Stimulated activated CD4-positive, alpha-beta T cell treated with anti-CD3 and anti-CD28 coated beads, Interleukin-15, amount 100 ng/mL, for 24 hours (primary cell): ENCODE data around the gene LONP2.
"Not testable (repeated sequence)": the region's sequence is repeated elsewhere in the genome, so short reads cannot be mapped to it uniquely, and the experiment has no call there.

Experiments
- DNase-seq: peaks from one replicate; pipeline ENCODE4 v3.0.0-alpha.2; 2020

LONP2 gene

DNA sequence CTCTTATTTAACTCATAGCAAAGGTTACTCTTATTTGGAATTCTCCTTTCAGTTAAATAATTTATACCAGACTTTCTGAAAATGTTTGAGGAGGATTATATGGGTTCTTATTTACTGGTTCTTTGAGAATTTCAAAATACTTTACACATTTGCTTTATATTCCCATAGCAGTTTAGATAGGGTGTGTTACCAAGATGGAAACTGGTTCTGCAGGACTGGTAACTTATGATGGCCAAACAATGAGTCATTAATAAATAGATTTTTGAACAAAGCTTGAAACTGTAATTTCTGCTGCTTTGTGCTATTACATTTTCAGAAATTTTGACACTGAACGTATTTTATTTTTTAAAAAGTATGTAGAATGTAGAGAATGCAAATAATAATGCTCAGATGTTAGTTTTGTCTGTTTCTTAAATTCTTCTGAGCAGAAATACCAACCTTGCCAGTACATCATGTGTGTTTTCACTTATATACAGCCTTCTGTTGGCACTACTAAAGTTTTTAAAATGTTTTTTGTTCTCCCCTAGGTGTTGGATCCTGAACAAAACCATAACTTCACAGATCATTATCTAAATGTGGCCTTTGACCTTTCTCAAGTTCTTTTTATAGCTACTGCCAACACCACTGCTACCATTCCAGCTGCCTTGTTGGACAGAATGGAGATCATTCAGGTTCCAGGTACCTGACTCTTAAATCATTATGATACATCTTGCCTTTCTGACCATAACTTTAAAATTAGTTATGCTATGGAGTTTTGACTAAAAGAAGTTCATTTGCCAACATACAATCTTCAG lies 51.6 kb downstream of the LONP2 start:
- DNase-seq = no peak

DNA sequence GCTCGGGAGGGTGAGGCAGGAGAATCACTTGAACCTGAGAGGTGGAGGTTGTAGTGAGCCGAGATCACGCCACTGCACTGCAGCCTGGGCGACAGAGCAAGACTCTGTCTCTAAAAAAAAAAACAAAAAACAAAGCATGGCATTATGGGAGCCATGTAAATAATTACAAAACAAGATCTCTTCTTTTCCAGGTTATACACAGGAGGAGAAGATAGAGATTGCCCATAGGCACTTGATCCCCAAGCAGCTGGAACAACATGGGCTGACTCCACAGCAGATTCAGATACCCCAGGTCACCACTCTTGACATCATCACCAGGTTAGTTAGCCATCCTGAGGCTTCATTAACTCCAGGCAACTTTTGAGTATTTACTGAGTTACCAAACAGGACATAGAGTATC lies 55.4 kb downstream of the LONP2 start:
- DNase-seq = no peak

- no peak for DNase-seq
Observed at GRCh38 chr16:48300391-48300856, 56.3 kb downstream of the LONP2 start.

DNA sequence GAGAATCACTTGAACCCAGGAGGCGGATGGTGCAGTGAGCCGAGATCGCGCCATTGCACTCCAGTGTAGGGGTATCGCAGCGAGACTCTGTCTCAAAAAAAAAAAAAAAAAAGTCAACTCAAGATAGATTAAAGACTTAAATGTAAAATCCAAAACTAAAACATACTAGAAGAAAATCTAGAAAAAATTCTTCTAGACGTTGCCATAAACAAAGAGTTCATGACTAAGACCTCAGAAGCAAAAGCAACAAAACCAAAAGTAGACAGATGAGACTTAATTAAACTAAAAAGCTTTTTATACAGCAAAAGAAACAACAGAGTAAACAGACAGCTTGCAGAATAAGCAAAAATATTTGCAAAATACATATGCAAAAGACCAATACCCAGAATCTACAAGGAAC lies 64.4 kb downstream of the LONP2 start:
- no peak for DNase-seq

DNA sequence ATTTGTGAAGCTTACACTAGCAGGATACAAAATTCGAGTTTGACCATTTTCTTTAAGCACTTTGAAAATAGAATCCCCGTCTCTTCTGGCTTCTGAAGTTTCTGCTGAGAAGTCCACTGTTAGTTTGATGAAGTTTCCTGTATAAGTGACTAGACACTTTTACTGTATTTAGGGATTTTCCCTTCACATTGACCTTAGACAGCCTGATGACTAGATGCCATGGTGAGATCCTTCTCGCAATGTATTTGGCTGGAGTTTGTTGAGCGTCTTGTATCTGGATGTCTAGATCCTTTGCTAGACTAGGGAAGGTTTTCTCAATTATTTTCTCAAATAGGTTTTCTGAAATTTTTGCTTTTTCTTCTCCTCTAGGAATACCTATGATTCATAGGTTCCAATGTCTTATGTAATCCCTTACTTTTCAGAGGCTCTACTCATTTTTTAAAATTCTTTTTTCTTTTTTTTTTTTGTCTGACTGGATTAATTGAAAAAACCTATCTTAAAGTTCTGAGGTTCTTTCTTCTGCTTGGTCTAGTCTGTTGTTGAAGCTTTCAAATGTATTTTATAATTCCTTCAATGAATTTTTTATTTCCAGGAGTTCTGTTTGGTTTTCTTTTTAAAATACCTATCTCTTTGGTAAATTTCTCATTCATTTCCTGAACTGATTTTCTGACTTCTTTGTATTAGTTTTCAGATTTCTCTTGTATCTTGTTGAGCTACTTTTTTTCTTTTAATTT lies 67.0 kb downstream of the LONP2 start:
- DNase-seq = no peak

GRCh38 chr16:48313905-48314304 lies 69.8 kb downstream of the LONP2 start:
- not testable (repeated sequence) for DNase-seq

- no peak for DNase-seq
Observed at GRCh38 chr16:48317026-48317425, 72.9 kb downstream of the LONP2 start.

GRCh38 chr16:48317614-48318315 lies 73.7 kb downstream of the LONP2 start:
- peak; percentile 35 for DNase-seq

DNA sequence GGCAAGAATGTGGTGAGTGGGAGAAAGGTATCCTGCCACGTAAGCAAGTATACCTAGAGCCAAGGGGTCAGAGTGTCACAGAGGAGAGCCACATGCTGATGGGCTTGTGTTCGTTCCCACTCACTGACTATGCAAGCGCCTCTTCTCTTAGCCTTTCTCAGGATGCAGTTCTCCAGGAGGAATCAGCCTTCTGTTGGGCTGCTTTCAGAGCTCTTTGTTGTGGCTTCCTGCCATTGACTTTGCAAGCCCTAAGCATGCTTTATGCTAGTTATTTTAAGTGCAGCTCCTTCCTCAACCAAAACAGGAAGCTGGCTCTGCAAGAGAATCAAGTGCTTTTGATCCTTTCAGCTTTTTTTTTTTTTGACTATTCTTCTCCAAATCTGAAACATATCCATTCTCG lies 74.5 kb downstream of the LONP2 start:
- peak; percentile 5 for DNase-seq

GRCh38 chr16:48321317-48322036 lies 77.4 kb downstream of the LONP2 start:
- DNase-seq = peak; percentile 41

DNA sequence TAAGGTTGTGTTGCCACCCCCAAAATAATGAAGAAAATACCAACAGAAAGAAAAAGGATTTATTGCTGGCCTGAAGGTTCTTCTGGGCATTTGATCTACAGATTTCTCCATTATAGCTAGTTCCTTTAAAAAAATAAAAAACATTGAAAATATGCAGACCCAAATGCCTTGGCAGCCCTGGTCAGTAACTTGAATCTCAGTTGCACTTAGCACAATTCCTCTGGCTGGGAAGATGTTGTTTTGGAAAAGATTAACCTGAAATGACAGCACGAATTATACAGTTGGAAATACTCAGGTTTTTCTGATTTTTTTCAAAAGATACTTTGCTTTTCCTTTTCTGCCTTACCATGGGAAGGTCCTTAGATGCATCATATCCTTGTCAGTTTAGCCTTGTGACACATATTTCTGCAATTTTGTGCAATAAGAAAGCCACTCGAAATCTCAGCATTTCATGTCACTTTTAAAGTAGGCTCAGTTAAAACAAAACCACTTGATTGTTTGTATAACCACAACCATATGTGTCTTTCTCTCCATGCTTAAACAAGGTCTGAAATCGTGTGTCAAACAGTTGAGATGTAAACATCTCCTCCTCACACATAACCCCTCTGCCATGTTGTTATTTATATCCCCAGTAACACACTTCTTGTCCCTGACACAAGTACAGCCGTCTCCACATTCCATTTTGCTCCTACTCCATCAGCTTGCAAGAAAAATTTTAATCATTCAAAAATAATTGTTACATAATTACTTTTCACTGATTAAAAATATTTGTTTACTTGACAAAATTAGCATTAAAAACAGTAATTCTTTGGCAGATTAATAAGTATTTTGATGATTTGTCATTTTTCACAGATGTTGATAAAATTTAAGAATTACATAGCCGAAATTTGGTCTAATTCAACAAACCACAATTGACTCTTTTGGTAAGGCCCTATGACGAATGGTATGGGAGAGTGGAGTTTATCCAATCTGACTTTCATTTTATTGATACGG lies 80.0 kb downstream of the LONP2 start:
- DNase-seq = no peak

- no peak for DNase-seq
Observed at GRCh38 chr16:48326915-48327314, 82.8 kb downstream of the LONP2 start.

- DNase-seq = no peak
Observed at GRCh38 chr16:48329138-48329537, 85.0 kb downstream of the LONP2 start.

GRCh38 chr16:48330189-48330840 lies 86.2 kb downstream of the LONP2 start:
- no peak for DNase-seq

DNA sequence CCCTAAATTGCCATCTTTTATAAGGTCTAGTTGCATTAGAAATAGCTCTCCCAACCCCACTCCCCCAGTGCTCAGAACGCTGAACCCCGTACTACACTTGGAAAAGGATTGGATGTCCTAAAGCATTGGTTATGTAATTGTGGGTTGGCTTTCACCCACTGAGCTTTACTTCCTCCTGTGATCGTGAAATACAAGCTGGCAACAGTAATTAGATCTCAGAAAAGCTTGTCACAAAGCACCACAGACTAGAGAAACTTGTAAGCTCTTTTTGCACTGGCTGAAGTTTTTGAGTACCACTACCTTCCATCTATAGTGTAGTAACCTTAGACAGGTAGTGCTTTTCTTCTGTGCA lies 86.7 kb downstream of the LONP2 start:
- DNase-seq = no peak

GRCh38 chr16:48332978-48333377 lies 88.9 kb downstream of the LONP2 start:
- no peak for DNase-seq

DNA sequence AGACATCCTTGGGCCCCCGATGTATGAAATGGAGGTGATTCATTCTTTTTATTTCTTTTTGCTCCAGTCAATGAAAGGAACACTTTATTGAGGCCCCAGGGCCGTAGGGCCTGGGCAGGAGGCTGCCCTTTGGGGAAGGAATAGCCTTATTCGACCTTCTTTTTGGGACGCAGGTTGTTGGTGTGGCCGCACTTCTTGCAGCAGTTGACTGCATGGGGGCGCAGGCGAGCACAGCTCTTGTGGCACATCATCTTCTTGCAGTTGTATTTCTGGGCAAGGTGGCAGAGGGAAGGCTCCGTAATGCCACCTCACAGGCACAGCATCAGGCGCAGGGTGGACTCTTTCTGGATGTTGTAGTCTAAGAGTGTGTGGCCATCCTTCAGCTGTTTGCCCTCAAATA lies 90.2 kb downstream of the LONP2 start:
- DNase-seq = no peak

DNA sequence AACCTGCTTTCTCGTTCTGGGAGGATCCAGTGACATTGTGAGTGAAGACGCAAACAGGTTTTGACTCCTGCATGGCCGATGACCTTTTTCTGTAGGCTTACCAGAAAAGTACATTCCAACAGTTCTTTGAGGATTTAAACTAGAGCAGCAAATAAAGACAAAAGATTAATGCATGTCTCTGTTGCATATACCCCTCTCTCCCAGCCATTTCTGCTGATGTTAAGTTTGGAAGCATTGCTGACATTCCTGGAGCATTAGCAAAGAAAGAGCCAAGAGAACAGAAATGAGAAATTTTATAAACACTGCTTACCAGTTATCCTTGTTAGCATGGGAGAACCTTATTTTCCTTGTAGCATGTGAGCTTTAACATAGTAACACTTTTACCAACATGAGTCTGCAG lies 91.9 kb downstream of the LONP2 start:
- DNase-seq = no peak

DNA sequence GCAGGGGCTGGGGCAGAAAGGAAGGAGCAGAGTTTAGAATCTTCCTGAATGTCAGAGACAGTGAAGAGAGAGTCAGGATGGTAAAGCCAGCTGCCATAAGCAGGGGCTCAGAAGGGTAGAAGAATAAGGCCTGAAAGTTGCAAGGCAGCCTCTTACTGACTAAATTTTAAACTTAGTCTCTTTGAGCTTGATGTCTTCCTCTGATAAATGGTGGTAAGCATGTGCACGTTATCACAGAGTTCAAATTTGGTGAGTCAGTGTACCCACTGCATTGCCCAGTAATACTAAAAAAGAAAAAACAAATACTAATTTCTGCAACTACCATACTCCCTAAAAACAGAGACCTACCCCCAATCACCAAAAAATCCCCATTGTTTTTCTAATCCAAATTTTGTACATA lies 96.0 kb downstream of the LONP2 start:
- no peak for DNase-seq

GRCh38 chr16:48342591-48342990 lies 98.5 kb downstream of the LONP2 start:
- DNase-seq = no peak

DNA sequence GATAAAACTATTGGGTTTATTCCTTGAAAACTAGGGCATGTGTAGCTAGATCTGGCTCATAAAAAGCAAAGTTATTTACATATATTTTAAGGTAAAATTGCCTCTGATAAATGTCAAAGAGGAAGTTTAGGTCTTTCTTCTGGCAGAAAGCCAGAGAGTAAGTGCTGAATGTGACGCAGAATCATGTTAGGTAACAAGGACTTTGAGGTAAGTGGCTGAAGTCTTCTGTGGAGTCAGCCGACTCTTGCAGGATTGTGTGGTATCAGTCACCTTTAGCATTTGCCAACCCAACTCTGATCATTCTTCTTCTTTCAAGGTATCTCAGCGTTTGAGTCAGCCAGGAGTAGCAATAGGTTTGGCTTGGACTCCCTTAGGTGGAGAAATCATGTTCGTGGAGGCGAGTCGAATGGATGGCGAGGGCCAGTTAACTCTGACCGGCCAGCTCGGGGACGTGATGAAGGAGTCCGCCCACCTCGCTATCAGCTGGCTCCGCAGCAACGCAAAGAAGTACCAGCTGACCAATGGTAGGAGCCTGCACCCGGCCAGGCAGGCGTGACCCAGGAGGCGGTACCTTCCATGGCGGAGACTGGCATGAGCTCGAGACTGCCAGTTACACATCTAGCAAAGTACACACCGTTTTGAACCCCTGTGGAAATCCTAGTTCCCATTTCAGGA lies 103.2 kb downstream of the LONP2 start:
- DNase-seq = no peak
